GM23338 (cell line): Measurements from ENCODE around the gene SULF2. TPM values are rescaled to one million over a fixed set of nuclear protein-coding genes. Genes with fewer than 3 reads are reported as not detected.

Experiments
- ATAC-seq: fragments of 200-7000 bp; cut with Tn5 transposase; 3 replicates; pipeline ENCODE4 v1.9.1; 2020
- DNase-seq: peaks from one replicate; pipeline ENCODE4 v3.0.0-alpha.2; 2015; ENCODE audit warnings: low spot score
- H2AFZ ChIP-seq: fragments of 200-600 bp; sonication (generic); 2 replicates; pipeline ENCODE4 v1.8.0; 2016; ENCODE audit warnings: antibody characterized with exemption, mild to moderate bottlenecking, moderate library complexity
- H3F3A ChIP-seq: fragments of 200-600 bp; sonication (generic); replicated peaks from 2 replicates; pipeline ENCODE4 v1.8.0; 2017; ENCODE audit warnings: antibody characterized with exemption, mixed run types, low read depth
- H3K27ac ChIP-seq: fragments of 200-600 bp; sonication (generic); 2 replicates; pipeline ENCODE4 v1.6.1; 2016; ENCODE audit warnings: low read depth
- H3K27me3 ChIP-seq: fragments of 200-600 bp; sonication (generic); 2 replicates; pipeline ENCODE4 v1.8.0; 2016; ENCODE audit warnings: mild to moderate bottlenecking, mixed run types, moderate library complexity; ENCODE audit not compliant: insufficient read depth
- H3K36me3 ChIP-seq: fragments of 200-600 bp; sonication (generic); 2 replicates; pipeline ENCODE4 v1.8.0; 2016; ENCODE audit warnings: mild to moderate bottlenecking; ENCODE audit not compliant: insufficient read depth
- H3K4me1 ChIP-seq: fragments of 200-600 bp; sonication (generic); 2 replicates; pipeline ENCODE4 v1.8.0; 2016; ENCODE audit warnings: mild to moderate bottlenecking, moderate library complexity; ENCODE audit not compliant: insufficient read depth
- H3K4me2 ChIP-seq: fragments of 200-600 bp; sonication (generic); 2 replicates; pipeline ENCODE4 v1.7.1; 2017; ENCODE audit warnings: mixed run types
- H3K4me3 ChIP-seq: fragments of 200-600 bp; sonication (generic); 2 replicates; pipeline ENCODE4 v1.6.1; 2016; ENCODE audit warnings: mixed run types
- H3K79me2 ChIP-seq: fragments of 200-600 bp; sonication (generic); replicated peaks from 2 replicates; pipeline ENCODE4 v1.8.0; 2017; ENCODE audit warnings: mild to moderate bottlenecking; ENCODE audit not compliant: insufficient read depth
- H3K9me2 ChIP-seq: fragments of 200-600 bp; sonication (generic); 2 replicates; pipeline ENCODE4 v1.8.0; 2017; ENCODE audit not compliant: insufficient read depth
- H4K20me1 ChIP-seq: fragments of 200-600 bp; sonication (generic); replicated peaks from 2 replicates; pipeline ENCODE4 v1.8.0; 2017; ENCODE audit warnings: mild to moderate bottlenecking; ENCODE audit not compliant: insufficient read depth
- H3K27ac Mint-ChIP-seq: 2 replicates; pipeline ENCODE4 v1.8.0; 2020; ENCODE audit warnings: inconsistent platforms, mild to moderate bottlenecking, moderate library complexity, mixed read lengths
- H3K27me3 Mint-ChIP-seq: 3 replicates; pipeline ENCODE4 v1.8.0; 2022; ENCODE audit warnings: low read depth, mild to moderate bottlenecking, moderate library complexity, mixed read lengths, inconsistent platforms; ENCODE audit not compliant: insufficient read depth, poor library complexity
- H3K36me3 Mint-ChIP-seq: 3 replicates; pipeline ENCODE4 v1.8.0; 2021; ENCODE audit warnings: low read depth, mild to moderate bottlenecking, inconsistent platforms, moderate library complexity, mixed read lengths
- H3K4me1 Mint-ChIP-seq: 3 replicates; pipeline ENCODE4 v1.8.0; 2020; ENCODE audit warnings: mild to moderate bottlenecking, inconsistent platforms, mixed read lengths
- H3K4me3 Mint-ChIP-seq: 3 replicates; pipeline ENCODE4 v1.8.0; 2021; ENCODE audit warnings: moderate library complexity, mild to moderate bottlenecking, inconsistent platforms, mixed read lengths
- H3K9me3 Mint-ChIP-seq: 3 replicates; pipeline ENCODE4 v1.8.0; 2020; ENCODE audit warnings: moderate library complexity, mild to moderate bottlenecking, inconsistent platforms, mixed read lengths
- CREB1 ChIP-seq: fragments of 250-450 bp; sonication (Bioruptor Pico); IDR thresholded peaks from 2 replicates; pipeline ENCODE4 v1.5.0; 2020; ENCODE audit warnings: low read depth, mild to moderate bottlenecking, moderate library complexity
- EZH2phosphoT487 ChIP-seq: fragments of 200-600 bp; sonication (generic); IDR thresholded peaks from one replicate; pipeline ENCODE4 v1.8.1; 2018; ENCODE audit warnings: antibody characterized with exemption; ENCODE audit not compliant: unreplicated experiment
- NANOG ChIP-seq: IDR thresholded peaks from 2 replicates; pipeline ENCODE4 v1.6.1; 2016; ENCODE audit warnings: antibody characterized with exemption, borderline replicate concordance
- POLR2AphosphoS5 ChIP-seq: IDR thresholded peaks from 2 replicates; pipeline ENCODE4 v1.6.1; 2016; ENCODE audit warnings: antibody characterized with exemption, low read depth
- STAT1 ChIP-seq: IDR thresholded peaks from one replicate; pipeline ENCODE4 v1.6.1; 2016; ENCODE audit warnings: antibody characterized with exemption; ENCODE audit not compliant: unreplicated experiment
- ZNF331 ChIP-seq: fragments of 250-450 bp; sonication (Bioruptor Pico); IDR thresholded peaks from 2 replicates; pipeline ENCODE4 v1.5.0; 2020; ENCODE audit warnings: low read depth, mild to moderate bottlenecking, moderate library complexity
- polyA plus RNA-seq: library from polyadenylated mRNA; unstranded; fragments of >200 nt; fragmentation: Nextera tagmentation; extraction: Ambion mirVana; gene quantifications from 2 replicates; pipeline ENCODE4 v1.2.1, GENCODE V29; 2016
- total RNA-seq: library from RNA; depleted of rRNA; stranded (reverse); fragments of >200 nt; shearing (Covaris generic); gene quantifications from 2 replicates; pipeline ENCODE4 v1.2.3, GENCODE V29; 2014
- TF ChIP-seq, protein P1 (sequence below): fragments of 250-450 bp; sonication (Bioruptor Pico); IDR thresholded peaks from 2 replicates; pipeline ENCODE4 v1.5.0; 2020; ENCODE audit warnings: mild to moderate bottlenecking, moderate library complexity
- TF ChIP-seq, protein P2 (sequence below): IDR thresholded peaks from 2 replicates; pipeline ENCODE4 v1.6.1; 2016; ENCODE audit warnings: antibody characterized with exemption
- TF ChIP-seq, protein P3 (sequence below): IDR thresholded peaks from one replicate; pipeline ENCODE4 v1.6.1; 2018; ENCODE audit warnings: antibody characterized with exemption; ENCODE audit not compliant: unreplicated experiment

SULF2 gene
- total and polyA plus RNA-seq, 2 experiments from 2014 or later, result 9.5 to 20.7 TPM

DNA sequence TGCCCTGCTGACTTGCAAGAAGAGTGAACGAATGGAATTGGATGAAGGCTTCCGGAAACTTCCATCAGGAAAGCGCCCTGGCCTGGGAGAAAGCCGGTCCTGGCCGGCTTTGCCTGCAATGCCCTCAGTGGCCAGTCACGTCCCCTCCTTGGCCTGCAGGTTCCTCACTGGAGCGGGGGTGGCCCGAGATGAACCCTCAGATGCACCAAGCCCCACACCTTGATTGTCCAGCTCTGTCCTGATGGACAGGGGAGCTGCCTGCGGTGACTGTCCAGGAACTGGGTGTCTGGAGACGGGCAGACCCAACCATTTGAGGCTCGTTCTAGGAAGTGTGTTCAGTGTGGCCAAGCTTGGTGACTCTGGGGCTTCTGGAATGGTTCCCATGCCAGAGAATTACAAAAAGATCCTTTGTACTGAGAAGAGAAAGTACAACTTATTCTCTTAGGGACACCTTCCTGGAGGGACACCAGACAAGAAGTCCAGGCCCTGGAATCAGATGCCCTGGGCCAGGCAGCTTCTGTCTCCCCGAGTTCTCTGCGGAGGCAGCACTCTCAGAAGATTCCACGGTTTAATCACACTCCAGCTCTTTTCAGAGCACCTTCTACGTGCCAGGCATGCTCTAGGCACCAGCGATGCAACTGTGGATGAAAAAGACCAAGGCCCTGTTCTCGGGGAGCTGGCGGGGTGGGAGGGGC lies 17.1 kb upstream of the SULF2 start:
- no peaks in the 10 kb centered on the region for H3K9me2 ChIP-seq
- no peaks in the 10 kb centered on the region for H3K36me3 ChIP-seq
- H3K9me3 Mint-ChIP-seq, result peaks cover 12% of the 10 kb centered on the region
- H3K4me1 Mint-ChIP-seq, result peaks cover 12% of the 10 kb centered on the region
- no peaks in the 10 kb centered on the region for H4K20me1 ChIP-seq
- no peak overlapping the region for H3K4me3 Mint-ChIP-seq
- H2AFZ ChIP-seq, result no peak overlapping the region
- H3K4me1 ChIP-seq, result peaks cover 5% of the 10 kb centered on the region
- H3K4me3 ChIP-seq, result no peak overlapping the region
- H3K36me3 Mint-ChIP-seq, result peaks cover 8% of the 10 kb centered on the region; the same call in 2 of the 3 replicates
- no peaks in the 10 kb centered on the region for H3F3A ChIP-seq
- DNase-seq (no peak), ATAC-seq (no peak)
- no peak overlapping the region for H3K27ac Mint-ChIP-seq
- H3K4me2 ChIP-seq, result no peak overlapping the region
- peaks cover 6% of the 10 kb centered on the region for H3K27me3 Mint-ChIP-seq
- no peaks in the 10 kb centered on the region for H3K27me3 ChIP-seq
- no peaks in the 10 kb centered on the region for H3K79me2 ChIP-seq
- TF ChIP-seq, protein P1, sequence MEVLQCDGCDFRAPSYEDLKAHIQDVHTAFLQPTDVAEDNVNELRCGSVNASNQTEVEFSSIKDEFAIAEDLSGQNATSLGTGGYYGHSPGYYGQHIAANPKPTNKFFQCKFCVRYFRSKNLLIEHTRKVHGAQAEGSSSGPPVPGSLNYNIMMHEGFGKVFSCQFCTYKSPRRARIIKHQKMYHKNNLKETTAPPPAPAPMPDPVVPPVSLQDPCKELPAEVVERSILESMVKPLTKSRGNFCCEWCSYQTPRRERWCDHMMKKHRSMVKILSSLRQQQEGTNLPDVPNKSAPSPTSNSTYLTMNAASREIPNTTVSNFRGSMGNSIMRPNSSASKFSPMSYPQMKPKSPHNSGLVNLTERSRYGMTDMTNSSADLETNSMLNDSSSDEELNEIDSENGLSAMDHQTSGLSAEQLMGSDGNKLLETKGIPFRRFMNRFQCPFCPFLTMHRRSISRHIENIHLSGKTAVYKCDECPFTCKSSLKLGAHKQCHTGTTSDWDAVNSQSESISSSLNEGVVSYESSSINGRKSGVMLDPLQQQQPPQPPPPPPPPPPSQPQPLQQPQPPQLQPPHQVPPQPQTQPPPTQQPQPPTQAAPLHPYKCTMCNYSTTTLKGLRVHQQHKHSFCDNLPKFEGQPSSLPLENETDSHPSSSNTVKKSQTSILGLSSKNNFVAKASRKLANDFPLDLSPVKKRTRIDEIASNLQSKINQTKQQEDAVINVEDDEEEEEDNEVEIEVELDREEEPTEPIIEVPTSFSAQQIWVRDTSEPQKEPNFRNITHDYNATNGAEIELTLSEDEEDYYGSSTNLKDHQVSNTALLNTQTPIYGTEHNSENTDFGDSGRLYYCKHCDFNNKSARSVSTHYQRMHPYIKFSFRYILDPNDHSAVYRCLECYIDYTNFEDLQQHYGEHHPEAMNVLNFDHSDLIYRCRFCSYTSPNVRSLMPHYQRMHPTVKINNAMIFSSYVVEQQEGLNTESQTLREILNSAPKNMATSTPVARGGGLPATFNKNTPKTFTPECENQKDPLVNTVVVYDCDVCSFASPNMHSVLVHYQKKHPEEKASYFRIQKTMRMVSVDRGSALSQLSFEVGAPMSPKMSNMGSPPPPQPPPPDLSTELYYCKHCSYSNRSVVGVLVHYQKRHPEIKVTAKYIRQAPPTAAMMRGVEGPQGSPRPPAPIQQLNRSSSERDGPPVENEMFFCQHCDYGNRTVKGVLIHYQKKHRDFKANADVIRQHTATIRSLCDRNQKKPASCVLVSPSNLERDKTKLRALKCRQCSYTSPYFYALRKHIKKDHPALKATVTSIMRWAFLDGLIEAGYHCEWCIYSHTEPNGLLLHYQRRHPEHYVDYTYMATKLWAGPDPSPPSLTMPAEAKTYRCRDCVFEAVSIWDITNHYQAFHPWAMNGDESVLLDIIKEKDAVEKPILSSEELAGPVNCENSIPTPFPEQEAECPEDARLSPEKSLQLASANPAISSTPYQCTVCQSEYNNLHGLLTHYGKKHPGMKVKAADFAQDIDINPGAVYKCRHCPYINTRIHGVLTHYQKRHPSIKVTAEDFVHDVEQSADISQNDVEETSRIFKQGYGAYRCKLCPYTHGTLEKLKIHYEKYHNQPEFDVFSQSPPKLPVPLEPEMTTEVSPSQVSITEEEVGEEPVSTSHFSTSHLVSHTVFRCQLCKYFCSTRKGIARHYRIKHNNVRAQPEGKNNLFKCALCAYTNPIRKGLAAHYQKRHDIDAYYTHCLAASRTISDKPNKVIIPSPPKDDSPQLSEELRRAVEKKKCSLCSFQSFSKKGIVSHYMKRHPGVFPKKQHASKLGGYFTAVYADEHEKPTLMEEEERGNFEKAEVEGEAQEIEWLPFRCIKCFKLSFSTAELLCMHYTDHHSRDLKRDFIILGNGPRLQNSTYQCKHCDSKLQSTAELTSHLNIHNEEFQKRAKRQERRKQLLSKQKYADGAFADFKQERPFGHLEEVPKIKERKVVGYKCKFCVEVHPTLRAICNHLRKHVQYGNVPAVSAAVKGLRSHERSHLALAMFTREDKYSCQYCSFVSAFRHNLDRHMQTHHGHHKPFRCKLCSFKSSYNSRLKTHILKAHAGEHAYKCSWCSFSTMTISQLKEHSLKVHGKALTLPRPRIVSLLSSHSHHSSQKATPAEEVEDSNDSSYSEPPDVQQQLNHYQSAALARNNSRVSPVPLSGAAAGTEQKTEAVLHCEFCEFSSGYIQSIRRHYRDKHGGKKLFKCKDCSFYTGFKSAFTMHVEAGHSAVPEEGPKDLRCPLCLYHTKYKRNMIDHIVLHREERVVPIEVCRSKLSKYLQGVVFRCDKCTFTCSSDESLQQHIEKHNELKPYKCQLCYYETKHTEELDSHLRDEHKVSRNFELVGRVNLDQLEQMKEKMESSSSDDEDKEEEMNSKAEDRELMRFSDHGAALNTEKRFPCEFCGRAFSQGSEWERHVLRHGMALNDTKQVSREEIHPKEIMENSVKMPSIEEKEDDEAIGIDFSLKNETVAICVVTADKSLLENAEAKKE (CRISPR knock-in tag), result no peak
- H3K27ac ChIP-seq, result no peak overlapping the region

DNA sequence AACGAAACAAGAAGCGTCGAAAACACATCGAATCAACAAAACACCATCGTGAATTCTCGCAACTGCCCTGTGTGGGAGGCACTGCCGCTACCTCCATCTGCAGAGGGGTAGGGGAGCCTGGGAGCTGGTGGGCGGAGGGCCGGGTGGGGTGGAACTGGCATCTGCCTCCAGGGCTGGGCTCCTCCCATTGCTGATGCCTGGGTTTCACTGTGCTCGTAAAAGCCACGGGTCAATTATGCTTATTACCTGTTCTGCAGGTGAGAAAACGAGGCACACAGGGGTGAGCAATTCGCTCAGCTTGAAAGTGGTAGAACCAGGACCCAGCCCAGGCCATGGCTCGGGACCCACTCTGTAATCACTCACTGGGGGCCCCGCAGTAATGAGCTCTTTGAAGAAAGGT lies 16.5 kb upstream of the SULF2 start:
- peaks cover 8% of the 10 kb centered on the region; the same call in 2 of the 3 replicates for H3K36me3 Mint-ChIP-seq
- no peak overlapping the region for H3K4me2 ChIP-seq
- H2AFZ ChIP-seq, result no peak overlapping the region
- peaks cover 12% of the 10 kb centered on the region for H3K9me3 Mint-ChIP-seq
- H3K4me3 ChIP-seq, result no peak overlapping the region
- no peaks in the 10 kb centered on the region for H3F3A ChIP-seq
- no peak overlapping the region for H3K27ac Mint-ChIP-seq
- ATAC-seq, result no peak
- H3K4me3 Mint-ChIP-seq, result no peak overlapping the region
- H3K4me1 ChIP-seq, result peaks cover 5% of the 10 kb centered on the region
- no peaks in the 10 kb centered on the region for H3K27me3 ChIP-seq
- no peak for DNase-seq
- H4K20me1 ChIP-seq, result no peaks in the 10 kb centered on the region
- H3K4me1 Mint-ChIP-seq, result peaks cover 12% of the 10 kb centered on the region
- H3K36me3 ChIP-seq, result no peaks in the 10 kb centered on the region
- H3K27ac ChIP-seq, result no peak overlapping the region
- peaks cover 6% of the 10 kb centered on the region for H3K27me3 Mint-ChIP-seq
- H3K9me2 ChIP-seq, result no peaks in the 10 kb centered on the region
- no peaks in the 10 kb centered on the region for H3K79me2 ChIP-seq
- TF ChIP-seq, protein P2, sequence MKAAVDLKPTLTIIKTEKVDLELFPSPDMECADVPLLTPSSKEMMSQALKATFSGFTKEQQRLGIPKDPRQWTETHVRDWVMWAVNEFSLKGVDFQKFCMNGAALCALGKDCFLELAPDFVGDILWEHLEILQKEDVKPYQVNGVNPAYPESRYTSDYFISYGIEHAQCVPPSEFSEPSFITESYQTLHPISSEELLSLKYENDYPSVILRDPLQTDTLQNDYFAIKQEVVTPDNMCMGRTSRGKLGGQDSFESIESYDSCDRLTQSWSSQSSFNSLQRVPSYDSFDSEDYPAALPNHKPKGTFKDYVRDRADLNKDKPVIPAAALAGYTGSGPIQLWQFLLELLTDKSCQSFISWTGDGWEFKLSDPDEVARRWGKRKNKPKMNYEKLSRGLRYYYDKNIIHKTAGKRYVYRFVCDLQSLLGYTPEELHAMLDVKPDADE, result no peak
- no peak for TF ChIP-seq ZNF331 (CRISPR knock-in tag)
- TF ChIP-seq STAT1, result no peak
- TF ChIP-seq, protein P3, sequence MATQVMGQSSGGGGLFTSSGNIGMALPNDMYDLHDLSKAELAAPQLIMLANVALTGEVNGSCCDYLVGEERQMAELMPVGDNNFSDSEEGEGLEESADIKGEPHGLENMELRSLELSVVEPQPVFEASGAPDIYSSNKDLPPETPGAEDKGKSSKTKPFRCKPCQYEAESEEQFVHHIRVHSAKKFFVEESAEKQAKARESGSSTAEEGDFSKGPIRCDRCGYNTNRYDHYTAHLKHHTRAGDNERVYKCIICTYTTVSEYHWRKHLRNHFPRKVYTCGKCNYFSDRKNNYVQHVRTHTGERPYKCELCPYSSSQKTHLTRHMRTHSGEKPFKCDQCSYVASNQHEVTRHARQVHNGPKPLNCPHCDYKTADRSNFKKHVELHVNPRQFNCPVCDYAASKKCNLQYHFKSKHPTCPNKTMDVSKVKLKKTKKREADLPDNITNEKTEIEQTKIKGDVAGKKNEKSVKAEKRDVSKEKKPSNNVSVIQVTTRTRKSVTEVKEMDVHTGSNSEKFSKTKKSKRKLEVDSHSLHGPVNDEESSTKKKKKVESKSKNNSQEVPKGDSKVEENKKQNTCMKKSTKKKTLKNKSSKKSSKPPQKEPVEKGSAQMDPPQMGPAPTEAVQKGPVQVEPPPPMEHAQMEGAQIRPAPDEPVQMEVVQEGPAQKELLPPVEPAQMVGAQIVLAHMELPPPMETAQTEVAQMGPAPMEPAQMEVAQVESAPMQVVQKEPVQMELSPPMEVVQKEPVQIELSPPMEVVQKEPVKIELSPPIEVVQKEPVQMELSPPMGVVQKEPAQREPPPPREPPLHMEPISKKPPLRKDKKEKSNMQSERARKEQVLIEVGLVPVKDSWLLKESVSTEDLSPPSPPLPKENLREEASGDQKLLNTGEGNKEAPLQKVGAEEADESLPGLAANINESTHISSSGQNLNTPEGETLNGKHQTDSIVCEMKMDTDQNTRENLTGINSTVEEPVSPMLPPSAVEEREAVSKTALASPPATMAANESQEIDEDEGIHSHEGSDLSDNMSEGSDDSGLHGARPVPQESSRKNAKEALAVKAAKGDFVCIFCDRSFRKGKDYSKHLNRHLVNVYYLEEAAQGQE, result no peak
- TF ChIP-seq CREB1 (CRISPR knock-in tag), result no peak
- no peak for TF ChIP-seq NANOG
- TF ChIP-seq EZH2phosphoT487, result no peak
- no peak for TF ChIP-seq POLR2AphosphoS5
